ENCODE data around the gene SKP2. TPM values are rescaled to one million over a fixed set of nuclear protein-coding genes. Genes with fewer than 3 reads are reported as not detected.
"Not testable (repeated sequence)": the region's sequence is repeated elsewhere in the genome, so short reads cannot be mapped to it uniquely, and the experiment has no call there.

The SKP2 gene
- total and polyA plus RNA-seq, 2 donors (not counting 3 experiments of a cell fraction or from before 2014, with no cell fraction given) = 12.5 to 40.9 TPM

DNA sequence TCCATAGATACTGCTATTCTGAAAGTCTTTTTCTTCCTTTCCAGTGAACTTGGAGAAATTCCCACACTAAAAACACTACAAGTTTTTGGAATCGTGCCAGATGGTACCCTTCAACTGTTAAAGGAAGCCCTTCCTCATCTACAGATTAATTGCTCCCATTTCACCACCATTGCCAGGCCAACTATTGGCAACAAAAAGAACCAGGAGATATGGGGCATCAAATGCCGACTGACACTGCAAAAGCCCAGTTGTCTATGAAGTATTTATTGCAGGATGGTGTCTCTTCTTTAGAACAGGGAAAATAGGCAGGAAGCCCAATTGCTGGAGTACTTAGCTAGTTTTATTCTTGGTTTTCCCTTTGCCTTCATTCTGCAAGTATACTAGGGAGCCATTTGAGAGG is 29.9 kb downstream of the SKP2 start:
- dilution Hi-C loops (cut with MboI; ENCODE audit: extremely low pct_ligation_motif_present, low sequenced_read_pairs) = no loop called here
- CTCF ChIA-PET = interaction anchor here (0.7 to 0.9 kb wide), 2 partner anchors 12 to 60 kb away, joined by 3 read pairs; partner anchors contain the start of gene NADK2
- Histone ChIP-seq H2AFZ (ENCODE audit: low read depth, low read length) (no peak overlapping the region), H3K4me1 (ENCODE audit: control insufficient read depth, extremely low read depth, insufficient read depth, low read length) (no peaks in the 10 kb centered on the region), H3K4me3 (replicated peaks in 1 of 3; ENCODE audit: insufficient read depth in 1 of 3, low read depth in 1 of 3, low read length in 3 of 3) (no peak overlapping the region), H3K36me3 (ENCODE audit: control insufficient read depth in 2 of 2, extremely low read depth in 1 of 2, insufficient read depth in 2 of 2, low read length in 2 of 2) (peaks cover 0 to 10% of the 10 kb centered on the region in 2 experiments), H3K79me2 (ENCODE audit: control insufficient read depth, insufficient read depth, low read length) (no peaks in the 10 kb centered on the region), H3K9me3 (replicated peaks; ENCODE audit: control insufficient read depth, insufficient read depth, low read length) (no peaks in the 10 kb centered on the region), H4K20me1 (replicated peaks; ENCODE audit: control insufficient read depth, extremely low read depth, insufficient read depth, low read length) (no peaks in the 10 kb centered on the region), H3K9ac (replicated peaks; ENCODE audit: extremely low read depth, insufficient read depth, low read length) (no peak overlapping the region), H3K4me2 (ENCODE audit: insufficient read depth, low read length) (no peak overlapping the region), H3K27ac (ENCODE audit: insufficient read depth, low read depth, low read length) (no peak overlapping the region), H3K9me1 (replicated peaks; ENCODE audit: control insufficient read depth, extremely low read depth, insufficient read depth, low read length) (no peaks in the 10 kb centered on the region), H3K27me3 (ENCODE audit: control insufficient read depth in 2 of 2, insufficient read depth in 2 of 2, low read length in 2 of 2) (no peaks in the 10 kb centered on the region)
- BruUV-seq (replicated peaks) = no TSS peak
- no peak for FAIRE-seq
- POLR2A ChIA-PET = no interaction called here
- no peak for TF ChIP-seq MYC (IDR thresholded peaks at IDR 0.05; ENCODE audit: low read depth, low read length)
- TF ChIP-seq, protein P1, sequence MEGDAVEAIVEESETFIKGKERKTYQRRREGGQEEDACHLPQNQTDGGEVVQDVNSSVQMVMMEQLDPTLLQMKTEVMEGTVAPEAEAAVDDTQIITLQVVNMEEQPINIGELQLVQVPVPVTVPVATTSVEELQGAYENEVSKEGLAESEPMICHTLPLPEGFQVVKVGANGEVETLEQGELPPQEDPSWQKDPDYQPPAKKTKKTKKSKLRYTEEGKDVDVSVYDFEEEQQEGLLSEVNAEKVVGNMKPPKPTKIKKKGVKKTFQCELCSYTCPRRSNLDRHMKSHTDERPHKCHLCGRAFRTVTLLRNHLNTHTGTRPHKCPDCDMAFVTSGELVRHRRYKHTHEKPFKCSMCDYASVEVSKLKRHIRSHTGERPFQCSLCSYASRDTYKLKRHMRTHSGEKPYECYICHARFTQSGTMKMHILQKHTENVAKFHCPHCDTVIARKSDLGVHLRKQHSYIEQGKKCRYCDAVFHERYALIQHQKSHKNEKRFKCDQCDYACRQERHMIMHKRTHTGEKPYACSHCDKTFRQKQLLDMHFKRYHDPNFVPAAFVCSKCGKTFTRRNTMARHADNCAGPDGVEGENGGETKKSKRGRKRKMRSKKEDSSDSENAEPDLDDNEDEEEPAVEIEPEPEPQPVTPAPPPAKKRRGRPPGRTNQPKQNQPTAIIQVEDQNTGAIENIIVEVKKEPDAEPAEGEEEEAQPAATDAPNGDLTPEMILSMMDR (IDR thresholded peaks at IDR 0.05; ENCODE audit: extremely low read depth in 1 of 2, insufficient read depth in 1 of 2, low read depth in 1 of 2, low read length in 2 of 2) = no peak
- no peak for TF ChIP-seq GATA2 (IDR thresholded peaks at IDR 0.05; ENCODE audit: insufficient read depth, insufficient read length, low read depth, low read length)
- intact Hi-C loops (cut with micrococcal nuclease) = no loop called here
- DNase-seq (ENCODE audit: low read depth, low spot score) = no peak

DNA sequence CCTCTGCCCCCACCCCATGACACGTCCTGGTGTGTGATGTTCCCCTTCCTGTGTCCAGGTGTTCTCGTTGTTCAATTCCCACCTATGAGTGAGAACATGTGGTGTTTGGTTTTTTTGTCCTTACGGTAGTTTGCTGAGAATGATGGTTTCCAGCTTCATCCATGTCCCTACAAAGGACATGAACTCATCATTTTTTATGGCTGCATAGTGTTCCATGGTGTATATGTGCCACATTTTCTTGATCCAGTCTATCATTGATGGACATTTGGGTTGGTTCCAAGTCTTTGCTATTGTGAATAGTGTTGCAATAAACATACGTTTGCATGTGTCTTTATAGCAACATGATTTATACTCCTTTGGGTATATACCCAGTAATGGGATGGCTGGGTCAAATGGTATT is 32.5 kb downstream of the SKP2 start:
- dilution Hi-C loops (cut with MboI; ENCODE audit: extremely low pct_ligation_motif_present, low sequenced_read_pairs); H3K27ac ChIP-seq (ENCODE audit: insufficient read depth, low read depth, low read length); H3K9ac ChIP-seq (replicated peaks; ENCODE audit: extremely low read depth, insufficient read depth, low read length); H4K20me1 ChIP-seq (replicated peaks; ENCODE audit: control insufficient read depth, extremely low read depth, insufficient read depth, low read length); H3K4me2 ChIP-seq (ENCODE audit: insufficient read depth, low read length); BruUV-seq (replicated peaks); H3K27me3 ChIP-seq (ENCODE audit: control insufficient read depth in 2 of 2, insufficient read depth in 2 of 2, low read length in 2 of 2); intact Hi-C loops (cut with micrococcal nuclease); DNase-seq (ENCODE audit: low read depth, low spot score); H3K4me1 ChIP-seq (ENCODE audit: control insufficient read depth, extremely low read depth, insufficient read depth, low read length); H3K4me3 ChIP-seq (replicated peaks in 1 of 3; ENCODE audit: insufficient read depth in 1 of 3, low read depth in 1 of 3, low read length in 3 of 3); FAIRE-seq; POLR2A ChIA-PET; H2AFZ ChIP-seq (ENCODE audit: low read depth, low read length); H3K9me1 ChIP-seq (replicated peaks; ENCODE audit: control insufficient read depth, extremely low read depth, insufficient read depth, low read length); CTCF ChIA-PET; H3K79me2 ChIP-seq (ENCODE audit: control insufficient read depth, insufficient read depth, low read length); H3K9me3 ChIP-seq (replicated peaks; ENCODE audit: control insufficient read depth, insufficient read depth, low read length): not testable (repeated sequence)
- H3K36me3 ChIP-seq (ENCODE audit: control insufficient read depth in 2 of 2, extremely low read depth in 1 of 2, insufficient read depth in 2 of 2, low read length in 2 of 2) = peaks cover 0 to 10% of the 10 kb centered on the region in 2 experiments

All from endothelial cell of umbilical vein (primary cell).